HFFc6 (cell line): ENCODE data around the gene COX10. TPM values are rescaled to one million over a fixed set of nuclear protein-coding genes. Genes with fewer than 3 reads are reported as not detected.
A peak's percentile ranks its signal among the peaks of the same experiment; 100 is the strongest.

Experiments used
- DNase-seq: peaks from one replicate; pipeline ENCODE4 v3.0.0-alpha.2; 2018
- H3K27ac Mint-ChIP-seq: 2 replicates; pipeline ENCODE4 v1.8.0; 2020; ENCODE audit warnings: mild to moderate bottlenecking, mixed read lengths
- H3K27me3 Mint-ChIP-seq: 2 replicates; pipeline ENCODE4 v1.8.0; 2021; ENCODE audit warnings: mild to moderate bottlenecking, moderate library complexity, mixed read lengths; ENCODE audit not compliant: insufficient read depth
- H3K36me3 Mint-ChIP-seq: 2 replicates; pipeline ENCODE4 v1.8.0; 2021; ENCODE audit warnings: low read depth, mixed read lengths
- H3K4me1 Mint-ChIP-seq: 2 replicates; pipeline ENCODE4 v1.8.0; 2020; ENCODE audit warnings: low read depth, mixed read lengths
- H3K4me3 Mint-ChIP-seq: 2 replicates; pipeline ENCODE4 v1.8.0; 2020; ENCODE audit warnings: mild to moderate bottlenecking, moderate library complexity, mixed read lengths
- H3K9me3 Mint-ChIP-seq: 2 replicates; pipeline ENCODE4 v1.8.0; 2020; ENCODE audit warnings: mild to moderate bottlenecking, mixed read lengths
- total RNA-seq, 6 experiments: library from RNA; stranded (reverse); fragmentation: NEBNext Ultra II Directional; extraction: Animal tissue kit (Norgen Biotek cat#: 25700); gene quantifications; 2 replicates in 1 of 6; 3 replicates in 5 of 6; pipeline ENCODE4 v1.2.3, GENCODE V29; 2021
- TF ChIP-seq, protein P1 (sequence below): fragments of 200-600 bp; sonication (generic); IDR thresholded peaks from 2 replicates; pipeline ENCODE4 v1.5.0; 2021; ENCODE audit warnings: antibody characterized with exemption, mild to moderate bottlenecking

Gene COX10
- total RNA-seq, 6 experiments from 2014 or later: 12.2 to 16.2 (median 14.8) TPM

DNA sequence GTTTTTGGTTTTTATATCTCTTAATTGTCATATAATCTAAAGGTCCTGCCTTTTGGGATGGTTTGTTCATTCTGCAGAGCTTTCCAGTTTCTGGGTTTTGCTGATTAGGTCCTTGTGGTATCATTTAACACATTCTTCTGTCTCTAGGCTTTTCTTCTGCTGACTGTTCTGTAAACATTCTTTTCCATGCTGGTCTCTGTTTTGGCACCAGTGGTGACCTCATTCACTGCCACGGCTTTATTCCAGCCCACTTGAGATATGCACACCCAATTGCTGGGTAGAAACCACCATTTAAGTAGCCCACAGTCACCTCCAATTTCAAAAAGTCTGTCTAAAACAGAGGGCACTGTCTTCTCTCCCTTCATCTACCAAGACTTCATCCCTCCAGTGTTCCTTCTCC lies 31.1 kb upstream of the COX10 start:
- no peaks in the 10 kb centered on the region for H3K9me3 Mint-ChIP-seq
- H3K27me3 Mint-ChIP-seq: no peaks in the 10 kb centered on the region
- DNase-seq: peak; percentile 60
- no peak overlapping the region for H3K4me3 Mint-ChIP-seq
- no peak overlapping the region for H3K27ac Mint-ChIP-seq
- H3K4me1 Mint-ChIP-seq: peaks cover 20% of the 10 kb centered on the region
- TF ChIP-seq, protein P1, sequence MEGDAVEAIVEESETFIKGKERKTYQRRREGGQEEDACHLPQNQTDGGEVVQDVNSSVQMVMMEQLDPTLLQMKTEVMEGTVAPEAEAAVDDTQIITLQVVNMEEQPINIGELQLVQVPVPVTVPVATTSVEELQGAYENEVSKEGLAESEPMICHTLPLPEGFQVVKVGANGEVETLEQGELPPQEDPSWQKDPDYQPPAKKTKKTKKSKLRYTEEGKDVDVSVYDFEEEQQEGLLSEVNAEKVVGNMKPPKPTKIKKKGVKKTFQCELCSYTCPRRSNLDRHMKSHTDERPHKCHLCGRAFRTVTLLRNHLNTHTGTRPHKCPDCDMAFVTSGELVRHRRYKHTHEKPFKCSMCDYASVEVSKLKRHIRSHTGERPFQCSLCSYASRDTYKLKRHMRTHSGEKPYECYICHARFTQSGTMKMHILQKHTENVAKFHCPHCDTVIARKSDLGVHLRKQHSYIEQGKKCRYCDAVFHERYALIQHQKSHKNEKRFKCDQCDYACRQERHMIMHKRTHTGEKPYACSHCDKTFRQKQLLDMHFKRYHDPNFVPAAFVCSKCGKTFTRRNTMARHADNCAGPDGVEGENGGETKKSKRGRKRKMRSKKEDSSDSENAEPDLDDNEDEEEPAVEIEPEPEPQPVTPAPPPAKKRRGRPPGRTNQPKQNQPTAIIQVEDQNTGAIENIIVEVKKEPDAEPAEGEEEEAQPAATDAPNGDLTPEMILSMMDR: no peak
- peaks cover 28% of the 10 kb centered on the region for H3K36me3 Mint-ChIP-seq

DNA sequence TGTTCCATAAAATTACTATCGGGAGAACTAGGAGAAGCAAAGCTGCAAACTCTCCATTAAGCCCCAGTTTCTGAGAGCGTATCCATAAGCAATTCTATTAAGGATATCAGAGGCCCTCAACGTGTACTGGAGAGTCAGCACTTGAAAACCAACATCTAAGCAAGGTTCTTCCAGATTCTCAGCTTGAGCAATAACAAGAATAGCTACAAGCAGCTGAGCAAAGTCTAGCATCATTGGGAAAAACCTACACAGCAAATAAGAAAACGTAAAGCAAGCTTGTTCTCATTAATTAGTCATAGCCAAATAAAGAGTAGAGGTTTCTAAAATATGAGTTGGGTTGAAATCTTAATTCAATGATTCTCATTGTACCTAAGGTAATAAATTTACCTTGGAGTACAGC lies 26.9 kb upstream of the COX10 start:
- Mint-ChIP-seq H3K27ac (no peak overlapping the region), H3K4me1 (peaks cover 27% of the 10 kb centered on the region), H3K4me3 (no peak overlapping the region), H3K27me3 (no peaks in the 10 kb centered on the region), H3K36me3 (0 out of 2 replicates have a peak, but pooled peaks cover 9% of the 10 kb centered on the region), H3K9me3 (no peaks in the 10 kb centered on the region)
- TF ChIP-seq, protein P1: no peak
- DNase-seq: no peak

DNA sequence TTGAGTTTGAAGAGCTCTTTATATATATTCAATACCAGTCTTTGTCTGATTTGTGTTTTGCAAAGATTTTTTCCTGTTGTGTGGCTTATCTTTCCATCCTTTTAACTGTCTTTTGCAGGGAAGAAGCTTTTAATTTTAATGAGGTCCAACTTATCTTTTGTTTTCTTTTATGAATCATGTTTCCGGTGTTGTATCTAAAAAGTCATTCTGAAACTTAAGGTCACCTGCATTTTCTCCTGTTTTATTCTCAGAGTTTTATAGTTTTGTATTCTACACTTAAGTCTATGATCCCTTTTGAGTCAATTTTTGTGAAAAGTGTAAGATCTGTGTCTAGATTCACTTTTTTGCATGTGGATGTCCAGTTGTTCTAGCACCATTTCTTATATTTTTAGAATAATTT lies 24.6 kb upstream of the COX10 start:
- Mint-ChIP-seq H3K4me3 (no peak overlapping the region), H3K4me1 (peaks cover 20% of the 10 kb centered on the region), H3K27me3 (no peaks in the 10 kb centered on the region), H3K9me3 (no peaks in the 10 kb centered on the region), H3K36me3 (peaks cover 16% of the 10 kb centered on the region; the same call in 1 of the 2 replicates), H3K27ac (no peak overlapping the region)
- DNase-seq: no peak
- TF ChIP-seq, protein P1: no peak

DNA sequence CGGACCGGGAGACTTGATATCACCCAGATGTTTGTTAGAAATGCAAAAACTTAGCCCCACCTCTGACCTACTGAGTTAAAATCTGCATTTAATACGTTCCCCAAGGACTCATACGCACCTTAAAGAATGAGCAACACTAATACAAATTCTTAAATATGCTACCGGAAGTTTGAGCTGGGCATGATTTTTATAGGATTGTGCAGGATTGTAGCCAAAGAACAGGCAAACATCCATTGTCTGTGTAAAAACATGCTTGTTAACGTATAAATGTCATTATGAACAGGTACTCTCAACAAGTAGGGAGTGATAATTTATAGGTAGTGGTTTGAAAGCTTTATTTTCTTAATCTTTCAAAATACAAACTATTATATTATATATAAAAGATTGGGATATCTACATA lies 22.3 kb upstream of the COX10 start:
- DNase-seq: no peak
- Mint-ChIP-seq H3K27ac (no peak overlapping the region), H3K36me3 (peaks cover 27% of the 10 kb centered on the region; the same call in 1 of the 2 replicates), H3K4me3 (no peak overlapping the region), H3K4me1 (peaks cover 20% of the 10 kb centered on the region), H3K9me3 (no peaks in the 10 kb centered on the region), H3K27me3 (no peaks in the 10 kb centered on the region)
- TF ChIP-seq, protein P1: no peak

DNA sequence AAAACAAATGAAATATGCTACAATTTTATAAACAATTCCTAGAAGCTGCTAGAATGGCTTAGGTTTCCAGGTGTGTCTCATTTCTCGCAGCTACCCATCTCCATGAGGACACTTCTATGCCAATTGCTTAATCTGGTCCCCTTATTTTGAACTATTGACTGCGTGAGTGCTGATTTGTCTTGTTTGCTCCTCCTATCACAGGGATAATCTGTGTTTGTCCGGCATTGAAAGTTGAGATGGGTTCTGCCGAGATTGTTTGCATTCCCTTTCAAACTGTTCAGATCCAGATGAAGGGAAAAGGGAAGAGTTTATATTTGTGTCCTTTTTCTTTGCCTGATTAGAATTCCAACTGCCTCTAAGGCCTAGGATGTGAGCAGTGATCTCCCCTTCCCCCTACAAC lies 21.7 kb upstream of the COX10 start:
- Mint-ChIP-seq H3K27me3 (no peaks in the 10 kb centered on the region), H3K4me1 (peaks cover 20% of the 10 kb centered on the region), H3K4me3 (no peak overlapping the region), H3K36me3 (peaks cover 24% of the 10 kb centered on the region; the same call in 1 of the 2 replicates), H3K9me3 (no peaks in the 10 kb centered on the region), H3K27ac (no peak overlapping the region)
- TF ChIP-seq, protein P1: no peak
- DNase-seq: no peak

- Mint-ChIP-seq H3K36me3 (peaks cover 24% of the 10 kb centered on the region; the same call in 1 of the 2 replicates), H3K27me3 (no peaks in the 10 kb centered on the region), H3K27ac (no peak overlapping the region), H3K4me1 (peaks cover 24% of the 10 kb centered on the region), H3K9me3 (no peaks in the 10 kb centered on the region), H3K4me3 (no peak overlapping the region)
- no peak for DNase-seq
- TF ChIP-seq, protein P1: peak; percentile 65
These were observed 21.1 kb upstream of the COX10 start for GRCh38 chr17:14048169-14048568.
